ENCODE data around the gene TOX3. TPM values are rescaled to one million over a fixed set of nuclear protein-coding genes. Genes with fewer than 3 reads are reported as not detected.

The TOX3 gene
- total RNA-seq, 2 donors from 2014 or later: 4.8 to 8.5 TPM

GRCh38 chr16:52558448-52558847, 11.5 kb upstream of the TOX3 start:
- Mint-ChIP-seq H3K27ac (no peak overlapping the region), H3K9me3 (peaks cover 3% of the 10 kb centered on the region), H3K4me1 (peaks cover 23% of the 10 kb centered on the region), H3K27me3 (ENCODE audit: insufficient read depth) (peaks cover 10% of the 10 kb centered on the region), H3K36me3 (ENCODE audit: low read depth) (no peaks in the 10 kb centered on the region), H3K4me3 (no peak overlapping the region)
- no peak for TF ChIP-seq CTCF (conservative IDR thresholded peaks at IDR 0.05)
- no peak overlapping the region for H3K27ac ChIP-seq (ENCODE audit: low read depth, low read length)
- H3K9ac ChIP-seq (ENCODE audit: extremely low read depth, low read length, poor library complexity, severe bottlenecking): no peak overlapping the region
- H3K4me1 ChIP-seq (ENCODE audit: control insufficient read depth, insufficient read depth, low read length): peaks cover 4% of the 10 kb centered on the region
- no peak for DNase-seq
- no peaks in the 10 kb centered on the region for H3K36me3 ChIP-seq (ENCODE audit: control insufficient read depth, insufficient read depth, low read length)
- H3K9me3 ChIP-seq (ENCODE audit: control insufficient read depth, low read length): no peaks in the 10 kb centered on the region
- WGBS, 2 experiments (ENCODE audit: insufficient coverage in 1 of 2, insufficient read length in 1 of 2): 94% methylated on average over 2 of the region's 2 CpGs; no CpG with 5 or more reads in 1 of the 2 experiments
- no peak overlapping the region for H3K4me3 ChIP-seq (ENCODE audit: low read length)
- H3K27me3 ChIP-seq (ENCODE audit: control insufficient read depth, insufficient read depth, low read length, poor library complexity, severe bottlenecking): no peaks in the 10 kb centered on the region

- peaks cover 12% of the 10 kb centered on the region for H3K4me1 Mint-ChIP-seq
- TF ChIP-seq CTCF (conservative IDR thresholded peaks at IDR 0.05): no peak
- Histone ChIP-seq H3K4me3 (ENCODE audit: low read length) (no peak overlapping the region), H3K4me1 (ENCODE audit: control insufficient read depth, insufficient read depth, low read length) (peaks cover 4% of the 10 kb centered on the region), H3K9me3 (ENCODE audit: control insufficient read depth, low read length) (no peaks in the 10 kb centered on the region), H3K27me3 (ENCODE audit: control insufficient read depth, insufficient read depth, low read length, poor library complexity, severe bottlenecking) (no peaks in the 10 kb centered on the region), H3K36me3 (ENCODE audit: control insufficient read depth, insufficient read depth, low read length) (no peaks in the 10 kb centered on the region), H3K9ac (ENCODE audit: extremely low read depth, low read length, poor library complexity, severe bottlenecking) (no peak overlapping the region), H3K27ac (ENCODE audit: low read depth, low read length) (no peak overlapping the region)
- WGBS, 2 experiments (ENCODE audit: insufficient coverage in 1 of 2, insufficient read length in 1 of 2): 94 to 95% methylated on average over 5 to 6 of the region's 6 CpGs
- H3K9me3 Mint-ChIP-seq: peaks cover 3% of the 10 kb centered on the region
- H3K36me3 Mint-ChIP-seq (ENCODE audit: low read depth): no peaks in the 10 kb centered on the region
- H3K27me3 Mint-ChIP-seq (ENCODE audit: insufficient read depth): peaks cover 15% of the 10 kb centered on the region
- no peak for DNase-seq
- H3K4me3 Mint-ChIP-seq: no peak overlapping the region
- H3K27ac Mint-ChIP-seq: no peak overlapping the region
Observed at GRCh38 chr16:52557236-52557635, 10.3 kb upstream of the TOX3 start.

DNA sequence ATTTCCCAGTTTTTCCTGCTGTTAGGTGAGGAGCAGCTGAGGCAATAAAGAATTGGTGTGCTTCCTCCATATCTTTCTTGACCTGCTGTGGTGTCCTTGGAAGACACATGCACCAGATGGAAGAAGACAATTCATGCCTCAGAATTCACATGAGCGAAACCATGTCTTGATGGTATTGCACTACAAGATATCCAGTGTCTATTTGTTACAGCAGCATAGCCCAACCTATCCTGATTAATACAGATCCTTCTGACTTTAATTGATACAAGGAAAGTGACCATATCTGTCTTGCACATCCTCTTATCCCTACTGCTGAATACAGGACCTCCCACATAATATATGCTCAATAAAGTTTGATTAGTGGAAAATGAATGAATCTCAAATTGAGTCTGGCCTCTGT, 9.1 kb upstream of the TOX3 start:
- no peak overlapping the region for H3K4me3 Mint-ChIP-seq
- no peak overlapping the region for H3K9ac ChIP-seq (ENCODE audit: extremely low read depth, low read length, poor library complexity, severe bottlenecking)

More for the DNA sequence above, 9.1 kb upstream of the TOX3 start:
- WGBS, 2 experiments (ENCODE audit: insufficient coverage in 1 of 2, insufficient read length in 1 of 2): 96 to 100% methylated on average over 1 of the region's 1 CpG
- Mint-ChIP-seq H3K27me3 (ENCODE audit: insufficient read depth) (peaks cover 27% of the 10 kb centered on the region), H3K27ac (no peak overlapping the region), H3K4me1 (peaks cover 6% of the 10 kb centered on the region), H3K9me3 (peaks cover 3% of the 10 kb centered on the region), H3K36me3 (ENCODE audit: low read depth) (no peaks in the 10 kb centered on the region)
- TF ChIP-seq CTCF (conservative IDR thresholded peaks at IDR 0.05): no peak
- Histone ChIP-seq H3K4me3 (ENCODE audit: low read length) (no peak overlapping the region), H3K9me3 (ENCODE audit: control insufficient read depth, low read length) (no peaks in the 10 kb centered on the region), H3K27ac (ENCODE audit: low read depth, low read length) (no peak overlapping the region), H3K27me3 (ENCODE audit: control insufficient read depth, insufficient read depth, low read length, poor library complexity, severe bottlenecking) (no peaks in the 10 kb centered on the region), H3K36me3 (ENCODE audit: control insufficient read depth, insufficient read depth, low read length) (no peaks in the 10 kb centered on the region), H3K4me1 (ENCODE audit: control insufficient read depth, insufficient read depth, low read length) (no peaks in the 10 kb centered on the region)
- DNase-seq: no peak

Measured in endodermal cell (in vitro differentiated cells).